Measurements from ENCODE around the gene TMEM267.
"Not testable (repeated sequence)": the region's sequence is repeated elsewhere in the genome, so short reads cannot be mapped to it uniquely, and the experiment has no call there.

Gene TMEM267

DNA sequence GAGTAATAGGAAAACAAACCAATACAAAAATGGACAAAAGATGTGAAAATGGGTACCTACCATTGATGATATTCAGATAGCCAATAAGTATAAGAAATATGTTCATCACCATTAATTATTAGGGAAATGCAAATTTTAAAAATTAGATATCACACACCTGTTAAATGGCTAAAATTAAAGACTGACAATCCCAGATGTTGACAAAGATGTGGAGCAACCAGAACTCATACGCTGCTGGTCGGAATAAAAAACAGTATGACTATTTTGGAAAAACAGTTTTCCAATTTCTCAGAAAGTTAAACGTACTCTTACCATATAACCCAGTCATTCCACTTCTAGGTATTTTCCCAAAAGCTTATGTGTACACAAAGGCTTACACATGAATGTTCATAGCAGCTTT is 27.1 kb downstream of the TMEM267 start:
- no peak for DNase-seq (ENCODE audit: low spot score)
- no peak overlapping the region for H3K4me3 ChIP-seq
- TF ChIP-seq CTCF (IDR thresholded peaks at IDR 0.05) = no peak
- no peak overlapping the region for H3K27ac ChIP-seq

GRCh38 chr5:43441575-43441974 is 42.1 kb downstream of the TMEM267 start:
- not testable (repeated sequence) for DNase-seq (ENCODE audit: low spot score)

DNA sequence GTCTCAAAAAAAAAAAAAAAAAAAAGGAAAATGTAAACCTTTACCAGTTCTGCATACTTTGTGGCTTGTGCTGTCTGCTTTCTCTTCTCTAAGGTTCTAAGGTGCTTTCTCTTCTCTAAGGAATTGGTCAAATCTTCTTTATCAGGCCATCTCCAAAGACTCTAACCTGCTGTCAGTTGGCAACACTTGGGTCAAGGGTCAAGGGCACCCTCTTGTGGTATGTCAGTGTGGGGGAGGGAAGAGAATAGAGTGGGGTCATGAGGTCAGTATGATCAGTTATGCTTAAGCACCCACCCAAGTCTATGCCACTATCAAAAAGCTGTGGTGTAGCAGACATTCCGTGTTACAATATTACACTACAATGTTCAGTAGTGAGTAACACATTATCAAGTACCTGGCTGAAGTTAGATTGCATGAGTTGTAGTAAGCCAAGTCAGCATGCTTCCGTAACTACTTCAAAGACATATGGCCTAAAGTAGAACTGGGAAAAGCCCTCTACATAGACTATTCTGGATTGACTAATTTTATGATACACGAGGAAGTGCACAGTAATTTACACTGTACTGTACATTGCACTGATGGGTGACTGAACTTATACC is 46.5 kb downstream of the TMEM267 start:
- no peak overlapping the region for H3K4me3 ChIP-seq
- no peak for DNase-seq (ENCODE audit: low spot score)
- no peak overlapping the region for H3K27ac ChIP-seq
- no peak for TF ChIP-seq CTCF (IDR thresholded peaks at IDR 0.05)

More at GRCh38 chr5:43441575-43441974, 42.1 kb downstream of the TMEM267 start:
- H3K27ac ChIP-seq, H3K4me3 ChIP-seq: not testable (repeated sequence)

DNA sequence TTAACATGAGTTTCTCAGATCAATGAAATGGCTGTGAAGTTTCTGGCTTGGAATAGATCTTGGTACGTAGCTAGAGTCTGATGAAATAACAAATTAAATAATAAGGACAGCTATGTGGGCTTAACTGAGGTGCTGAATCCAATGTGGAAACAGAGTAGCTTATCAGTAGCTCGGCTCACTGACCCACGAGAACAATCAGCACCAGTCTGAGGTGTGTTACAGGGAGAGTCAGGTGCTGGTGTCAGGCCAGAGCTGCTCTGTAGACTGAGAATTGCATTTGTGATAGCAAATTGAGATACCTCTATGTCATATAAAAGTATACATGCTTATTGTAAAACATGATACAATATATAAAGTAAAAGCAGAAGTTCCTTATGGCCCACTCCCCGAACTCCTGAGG is 50.3 kb downstream of the TMEM267 start:
- TF ChIP-seq CTCF (IDR thresholded peaks at IDR 0.05) = no peak
- DNase-seq (ENCODE audit: low spot score) = no peak
- Histone ChIP-seq H3K4me3 (no peak overlapping the region), H3K27ac (no peak overlapping the region)

GRCh38 chr5:43432486-43433375 is 50.9 kb downstream of the TMEM267 start:
- Histone ChIP-seq H3K4me3 (no peak overlapping the region), H3K27ac (no peak overlapping the region)
- no peak for TF ChIP-seq CTCF (IDR thresholded peaks at IDR 0.05)
- DNase-seq (ENCODE audit: low spot score) = no peak

GRCh38 chr5:43429706-43430105 is 54.0 kb downstream of the TMEM267 start:
- DNase-seq (ENCODE audit: low spot score) = no peak
- no peak overlapping the region for H3K4me3 ChIP-seq
- TF ChIP-seq CTCF (IDR thresholded peaks at IDR 0.05) = no peak
- no peak overlapping the region for H3K27ac ChIP-seq

- Histone ChIP-seq H3K27ac (no peak overlapping the region), H3K4me3 (no peak overlapping the region)
- no peak for TF ChIP-seq CTCF (IDR thresholded peaks at IDR 0.05)
- no peak for DNase-seq (ENCODE audit: low spot score)
Measured at GRCh38 chr5:43429016-43429415, 54.6 kb downstream of the TMEM267 start.

Measured in coronary artery (tissue), 2 donors.